Measurements from ENCODE around the gene ABHD11.

Gene ABHD11

DNA sequence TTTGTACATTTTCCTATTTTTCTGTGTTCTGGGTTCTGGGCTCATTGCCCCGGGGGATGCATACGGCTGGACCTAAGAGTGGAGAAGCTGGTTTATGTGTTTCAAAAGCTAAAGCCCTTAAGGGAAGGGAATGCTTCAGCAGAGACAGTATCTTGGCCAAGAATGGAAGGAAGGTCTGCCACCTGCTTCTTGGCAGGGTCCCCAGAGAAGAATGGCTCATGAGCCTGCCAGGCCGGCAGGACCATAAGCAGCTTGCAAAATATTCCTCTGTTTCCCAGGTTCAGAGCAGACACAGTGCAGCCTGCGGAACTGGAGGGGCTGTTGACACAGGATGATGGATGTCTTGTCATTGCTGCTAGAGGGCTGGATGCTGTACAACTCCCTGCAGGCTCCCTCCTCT lies 7.8 kb upstream of the ABHD11 start:
- Histone ChIP-seq H3F3A (ENCODE audit: control insufficient read depth, insufficient read depth) (no peaks in the 10 kb centered on the region), H3K27ac (ENCODE audit: low read depth, low read length) (no peak overlapping the region), H3K9me3 (ENCODE audit: control insufficient read depth, insufficient read depth, low read length) (no peaks in the 10 kb centered on the region), H3K4me2 (ENCODE audit: low read length) (no peak overlapping the region), H3K27me3 (ENCODE audit: control insufficient read depth, low read length) (no peaks in the 10 kb centered on the region), H3K36me3 (ENCODE audit: control insufficient read depth, low read length) (no peaks in the 10 kb centered on the region), H3K4me1 (ENCODE audit: control insufficient read depth, low read length) (peaks cover 4% of the 10 kb centered on the region; the same call in 1 of the 2 replicates), H3K79me2 (ENCODE audit: control insufficient read depth, low read length) (no peaks in the 10 kb centered on the region), H3K4me3 (ENCODE audit: low read length) (no peak overlapping the region), H4K20me1 (ENCODE audit: control insufficient read depth, insufficient read depth, low read depth, low read length) (0 out of 2 replicates have a peak, but pooled peaks cover 4% of the 10 kb centered on the region), H3K9me2 (replicated peaks; ENCODE audit: control insufficient read depth, low read length) (no peaks in the 10 kb centered on the region)
- TF ChIP-seq, protein P1, sequence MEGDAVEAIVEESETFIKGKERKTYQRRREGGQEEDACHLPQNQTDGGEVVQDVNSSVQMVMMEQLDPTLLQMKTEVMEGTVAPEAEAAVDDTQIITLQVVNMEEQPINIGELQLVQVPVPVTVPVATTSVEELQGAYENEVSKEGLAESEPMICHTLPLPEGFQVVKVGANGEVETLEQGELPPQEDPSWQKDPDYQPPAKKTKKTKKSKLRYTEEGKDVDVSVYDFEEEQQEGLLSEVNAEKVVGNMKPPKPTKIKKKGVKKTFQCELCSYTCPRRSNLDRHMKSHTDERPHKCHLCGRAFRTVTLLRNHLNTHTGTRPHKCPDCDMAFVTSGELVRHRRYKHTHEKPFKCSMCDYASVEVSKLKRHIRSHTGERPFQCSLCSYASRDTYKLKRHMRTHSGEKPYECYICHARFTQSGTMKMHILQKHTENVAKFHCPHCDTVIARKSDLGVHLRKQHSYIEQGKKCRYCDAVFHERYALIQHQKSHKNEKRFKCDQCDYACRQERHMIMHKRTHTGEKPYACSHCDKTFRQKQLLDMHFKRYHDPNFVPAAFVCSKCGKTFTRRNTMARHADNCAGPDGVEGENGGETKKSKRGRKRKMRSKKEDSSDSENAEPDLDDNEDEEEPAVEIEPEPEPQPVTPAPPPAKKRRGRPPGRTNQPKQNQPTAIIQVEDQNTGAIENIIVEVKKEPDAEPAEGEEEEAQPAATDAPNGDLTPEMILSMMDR (IDR thresholded peaks at IDR 0.05; ENCODE audit: low read depth, low read length, poor library complexity, severe bottlenecking): no peak
- TF ChIP-seq EZH2phosphoT487 (IDR thresholded peaks at IDR 0.05; ENCODE audit: borderline replicate concordance, low read length): no peak

DNA sequence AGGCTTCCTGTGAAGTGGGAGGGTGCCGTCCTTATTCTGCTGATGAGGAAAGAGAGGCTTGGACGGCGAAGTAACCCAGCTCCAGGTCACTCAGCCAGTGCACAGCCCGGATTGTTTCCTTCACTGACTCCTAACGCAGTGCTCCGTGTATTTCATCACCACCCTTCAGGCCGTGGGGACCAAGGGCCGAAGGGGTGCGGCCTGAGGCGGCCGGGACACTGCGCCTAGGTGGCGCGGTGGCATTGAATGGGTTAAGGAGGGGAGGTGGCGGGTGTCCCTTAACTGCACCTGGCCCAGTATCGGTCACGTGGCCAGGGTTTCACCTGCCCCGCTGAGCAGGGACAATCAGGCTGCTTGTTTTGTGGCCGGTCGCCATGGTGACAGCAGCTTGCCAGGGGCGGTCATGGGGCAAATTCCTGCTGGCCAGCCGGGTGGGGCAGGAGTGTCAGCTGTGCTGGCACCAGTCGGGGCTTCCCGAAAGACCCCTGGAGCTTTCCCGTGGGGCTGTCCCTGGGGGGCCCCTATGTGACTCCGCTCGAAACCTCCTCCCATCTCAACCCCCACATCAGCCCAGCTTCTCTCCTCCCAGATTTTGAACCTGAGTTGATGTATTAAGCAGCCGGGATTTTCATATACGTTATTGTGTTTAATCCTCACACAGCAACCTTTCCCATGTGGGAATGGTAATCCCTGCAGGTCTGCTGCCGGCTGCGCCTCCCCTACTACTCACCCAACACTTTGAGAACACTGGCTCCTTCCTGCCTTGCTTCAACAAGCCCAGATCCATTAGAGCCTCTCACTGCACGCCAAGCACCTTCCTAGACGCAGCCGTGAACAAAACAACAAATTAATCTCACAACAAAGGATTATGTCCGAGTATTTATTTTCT lies 4.4 kb upstream of the ABHD11 start:
- Histone ChIP-seq H3K27ac (ENCODE audit: low read depth, low read length) (no peak overlapping the region), H4K20me1 (ENCODE audit: control insufficient read depth, insufficient read depth, low read depth, low read length) (no peaks in the 10 kb centered on the region), H3F3A (ENCODE audit: control insufficient read depth, insufficient read depth) (peaks cover 3% of the 10 kb centered on the region), H3K9me3 (ENCODE audit: control insufficient read depth, insufficient read depth, low read length) (no peaks in the 10 kb centered on the region), H3K79me2 (ENCODE audit: control insufficient read depth, low read length) (peaks cover 12% of the 10 kb centered on the region), H3K27me3 (ENCODE audit: control insufficient read depth, low read length) (no peaks in the 10 kb centered on the region), H3K4me2 (ENCODE audit: low read length) (no peak overlapping the region), H3K4me3 (ENCODE audit: low read length) (no peak overlapping the region), H3K4me1 (ENCODE audit: control insufficient read depth, low read length) (peaks cover 12% of the 10 kb centered on the region), H3K36me3 (ENCODE audit: control insufficient read depth, low read length) (peaks cover 3% of the 10 kb centered on the region; the same call in 1 of the 2 replicates), H3K9me2 (replicated peaks; ENCODE audit: control insufficient read depth, low read length) (no peaks in the 10 kb centered on the region)
- TF ChIP-seq, protein P1 (IDR thresholded peaks at IDR 0.05; ENCODE audit: low read depth, low read length, poor library complexity, severe bottlenecking): no peak
- TF ChIP-seq EZH2phosphoT487 (IDR thresholded peaks at IDR 0.05; ENCODE audit: borderline replicate concordance, low read length): no peak

DNA sequence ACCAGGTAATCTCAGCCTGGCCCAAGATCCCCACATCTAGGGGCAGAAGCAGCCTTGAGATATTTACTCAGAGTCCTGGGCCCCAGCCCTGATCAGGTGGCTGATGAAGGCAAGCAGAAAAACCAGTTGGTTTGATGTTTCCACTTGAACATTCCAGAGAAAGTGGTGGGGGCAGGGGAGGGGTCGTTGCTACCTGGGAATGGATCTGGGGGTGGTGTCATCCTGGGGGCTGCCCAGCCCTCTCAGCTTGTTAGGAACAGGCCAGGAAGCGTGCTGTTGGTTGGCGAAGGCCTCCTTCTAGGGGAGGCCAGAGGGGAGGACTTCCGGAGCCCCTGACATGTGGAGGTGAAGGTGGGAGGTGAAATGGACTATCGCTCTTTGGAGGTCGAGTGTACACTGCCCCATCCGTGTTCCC lies 3.7 kb upstream of the ABHD11 start:
- H3F3A ChIP-seq (ENCODE audit: control insufficient read depth, insufficient read depth): peaks cover 3% of the 10 kb centered on the region
- H3K36me3 ChIP-seq (ENCODE audit: control insufficient read depth, low read length): peaks cover 9% of the 10 kb centered on the region
- no peak overlapping the region for H3K4me3 ChIP-seq (ENCODE audit: low read length)
- TF ChIP-seq, protein P1 (IDR thresholded peaks at IDR 0.05; ENCODE audit: low read depth, low read length, poor library complexity, severe bottlenecking): no peak
- no peak for TF ChIP-seq EZH2phosphoT487 (IDR thresholded peaks at IDR 0.05; ENCODE audit: borderline replicate concordance, low read length)
- no peak overlapping the region for H3K4me2 ChIP-seq (ENCODE audit: low read length)
- H3K4me1 ChIP-seq (ENCODE audit: control insufficient read depth, low read length): peaks cover 18% of the 10 kb centered on the region
- H4K20me1 ChIP-seq (ENCODE audit: control insufficient read depth, insufficient read depth, low read depth, low read length): peaks cover 6% of the 10 kb centered on the region
- H3K79me2 ChIP-seq (ENCODE audit: control insufficient read depth, low read length): peaks cover 19% of the 10 kb centered on the region
- no peak overlapping the region for H3K27ac ChIP-seq (ENCODE audit: low read depth, low read length)
- no peaks in the 10 kb centered on the region for H3K9me2 ChIP-seq (replicated peaks; ENCODE audit: control insufficient read depth, low read length)
- no peaks in the 10 kb centered on the region for H3K9me3 ChIP-seq (ENCODE audit: control insufficient read depth, insufficient read depth, low read length)
- H3K27me3 ChIP-seq (ENCODE audit: control insufficient read depth, low read length): no peaks in the 10 kb centered on the region

Data from DOHH2 (cell line).